Hepatocyte (in vitro differentiated cells): Measurements from ENCODE around the gene SSBP2. TPM values are rescaled to one million over a fixed set of nuclear protein-coding genes. Genes with fewer than 3 reads are reported as not detected.

Experiments
- DNase-seq: peaks from one replicate; pipeline ENCODE4 v3.0.0-alpha.2; 2016; ENCODE audit warnings: low spot score
- H2AFZ ChIP-seq: fragments of 200-600 bp; sonication (generic); 2 replicates; pipeline ENCODE4 v1.6.0; 2016; ENCODE audit warnings: antibody characterized with exemption, mild to moderate bottlenecking
- H3K27ac ChIP-seq: fragments of 200-600 bp; sonication (generic); 2 replicates; pipeline ENCODE4 v1.5.1; 2016; ENCODE audit warnings: mild to moderate bottlenecking
- H3K27me3 ChIP-seq: fragments of 200-600 bp; sonication (generic); 2 replicates; pipeline ENCODE4 v1.6.1; 2016
- H3K36me3 ChIP-seq: fragments of 200-600 bp; sonication (generic); replicated peaks from 2 replicates; pipeline ENCODE4 v1.5.1; 2016; ENCODE audit warnings: low read depth; ENCODE audit not compliant: insufficient read depth
- H3K4me1 ChIP-seq: fragments of 200-600 bp; sonication (generic); 2 replicates; pipeline ENCODE4 v1.5.1; 2016; ENCODE audit warnings: mild to moderate bottlenecking, moderate library complexity; ENCODE audit not compliant: insufficient read depth
- H3K4me2 ChIP-seq: fragments of 200-600 bp; sonication (generic); 2 replicates; pipeline ENCODE4 v1.6.0; 2016
- H3K4me3 ChIP-seq: fragments of 200-600 bp; sonication (generic); 2 replicates; pipeline ENCODE4 v1.5.1; 2016; ENCODE audit warnings: mild to moderate bottlenecking
- H3K79me2 ChIP-seq: fragments of 200-600 bp; sonication (generic); 2 replicates; pipeline ENCODE4 v1.6.0; 2017; ENCODE audit warnings: mild to moderate bottlenecking
- H3K9me2 ChIP-seq: fragments of 200-600 bp; sonication (generic); replicated peaks from 2 replicates; pipeline ENCODE4 v1.6.0; 2017; ENCODE audit warnings: mild to moderate bottlenecking; ENCODE audit not compliant: insufficient read depth
- H3K9me3 ChIP-seq: fragments of 200-600 bp; sonication (generic); 2 replicates; pipeline ENCODE4 v1.5.1; 2016; ENCODE audit warnings: low read depth, mild to moderate bottlenecking
- H4K20me1 ChIP-seq: fragments of 200-600 bp; sonication (generic); 2 replicates; pipeline ENCODE4 v1.6.0; 2016; ENCODE audit warnings: mild to moderate bottlenecking; ENCODE audit not compliant: insufficient read depth, poor library complexity, severe bottlenecking
- CTCF ChIP-seq: fragments of 200-600 bp; sonication (generic); IDR thresholded peaks from 2 replicates; pipeline ENCODE4 v1.5.1; 2016; ENCODE audit warnings: antibody characterized with exemption, mild to moderate bottlenecking; ENCODE audit not compliant: poor library complexity
- EZH2 ChIP-seq: fragments of 200-600 bp; sonication (generic); IDR thresholded peaks from 2 replicates; pipeline ENCODE4 v1.6.1; 2016; ENCODE audit warnings: antibody characterized with exemption, mild to moderate bottlenecking, borderline replicate concordance
- EZH2phosphoT487 ChIP-seq: fragments of 200-600 bp; sonication (generic); IDR thresholded peaks from one replicate; pipeline ENCODE4 v1.6.1; 2018; ENCODE audit warnings: antibody characterized with exemption, mild to moderate bottlenecking, low read depth, moderate library complexity; ENCODE audit not compliant: unreplicated experiment, severe bottlenecking
- WGBS: methylation state at CpG from one replicate; pipeline ENCODE4 v1.1.6; 2016; ENCODE audit warnings: low lambda C conversion rate; ENCODE audit errors: missing lambda C conversion rate; 5-methylcytosine and 5-hydroxymethylcytosine counted together
- polyA plus RNA-seq: library from polyadenylated mRNA; unstranded; fragments of >200 nt; fragmentation: Nextera tagmentation; extraction: Ambion mirVana; gene quantifications from 2 replicates; pipeline ENCODE4 v1.2.1, GENCODE V29; 2016
- total RNA-seq: library from RNA; depleted of rRNA; stranded (reverse); fragments of >200 nt; gene quantifications from 2 replicates; pipeline ENCODE4 v1.2.3, GENCODE V29; 2014

The SSBP2 gene
- total and polyA plus RNA-seq, 2 experiments from 2014 or later: 23.7 to 48.2 TPM

- no peaks in the 10 kb centered on the region for H3K36me3 ChIP-seq
- no peaks in the 10 kb centered on the region for H3K27me3 ChIP-seq
- no peaks in the 10 kb centered on the region for H3K4me1 ChIP-seq
- H3K4me3 ChIP-seq: no peak overlapping the region
- no peak for TF ChIP-seq CTCF
- no peak for TF ChIP-seq EZH2
- no peak for TF ChIP-seq EZH2phosphoT487
- 30% methylated on average over 1 of the region's 1 CpG for WGBS
- H3K9me3 ChIP-seq: no peaks in the 10 kb centered on the region
- no peaks in the 10 kb centered on the region for H3K9me2 ChIP-seq
- no peak overlapping the region for H3K4me2 ChIP-seq
- no peaks in the 10 kb centered on the region for H4K20me1 ChIP-seq
- H2AFZ ChIP-seq: no peak overlapping the region
- peak; percentile 62 for DNase-seq
- H3K79me2 ChIP-seq: no peaks in the 10 kb centered on the region
- peak overlapping the region; percentile 14 for H3K27ac ChIP-seq
Observed at GRCh38 chr5:81626524-81626923, 124.4 kb downstream of the SSBP2 start.

- no peaks in the 10 kb centered on the region for H3K9me2 ChIP-seq
Observed at GRCh38 chr5:81609810-81610375, 141.0 kb downstream of the SSBP2 start.

GRCh38 chr5:81608976-81609375, 141.9 kb downstream of the SSBP2 start:
- H3K27me3 ChIP-seq: no peaks in the 10 kb centered on the region
- no peaks in the 10 kb centered on the region for H3K9me3 ChIP-seq
- H3K9me2 ChIP-seq: no peaks in the 10 kb centered on the region
- peaks cover 4% of the 10 kb centered on the region for H4K20me1 ChIP-seq
- TF ChIP-seq CTCF (no peak), EZH2 (no peak)
- no peaks in the 10 kb centered on the region for H3K4me1 ChIP-seq
- no peak for DNase-seq
- H2AFZ ChIP-seq: no peak overlapping the region
- no peaks in the 10 kb centered on the region for H3K79me2 ChIP-seq
- 80% methylated on average over 1 of the region's 1 CpG for WGBS
- H3K36me3 ChIP-seq: no peaks in the 10 kb centered on the region
- no peak overlapping the region for H3K4me2 ChIP-seq
- H3K4me3 ChIP-seq: no peak overlapping the region
- H3K27ac ChIP-seq: no peak overlapping the region

More at GRCh38 chr5:81609810-81610375, 141.0 kb downstream of the SSBP2 start:
- no peak for DNase-seq
- TF ChIP-seq EZH2phosphoT487 (no peak), EZH2 (no peak), CTCF (no peak)
- Histone ChIP-seq H2AFZ (no peak overlapping the region), H3K27me3 (no peaks in the 10 kb centered on the region), H3K4me2 (no peak overlapping the region), H3K4me1 (no peaks in the 10 kb centered on the region), H3K36me3 (no peaks in the 10 kb centered on the region), H3K79me2 (no peaks in the 10 kb centered on the region), H4K20me1 (no peaks in the 10 kb centered on the region), H3K4me3 (no peak overlapping the region), H3K9me3 (no peaks in the 10 kb centered on the region), H3K27ac (no peak overlapping the region)
- WGBS: 93% methylated on average over 7 of the region's 7 CpGs

DNA sequence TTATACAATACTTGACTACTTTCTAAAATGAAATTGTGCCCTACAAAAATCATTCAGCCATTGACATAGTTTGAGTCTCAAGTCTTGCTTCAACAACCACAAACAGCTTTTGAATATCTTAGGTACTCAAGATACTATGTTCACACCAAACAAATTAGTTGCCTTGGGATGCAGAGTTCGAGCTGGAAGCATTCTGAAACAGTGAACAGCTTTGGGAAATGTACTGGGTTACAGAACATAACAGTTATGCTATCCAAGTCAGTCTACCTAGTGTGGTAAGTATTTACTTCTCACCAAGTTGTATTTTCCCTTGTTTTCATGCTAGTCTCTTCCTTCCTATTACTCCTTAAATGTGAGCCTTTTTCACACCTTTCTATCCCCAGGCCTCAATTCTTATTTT, 143.2 kb downstream of the SSBP2 start:
- WGBS: 96% methylated on average over 1 of the region's 1 CpG
- no peak for DNase-seq
- H3K4me2 ChIP-seq: no peak overlapping the region

More for the DNA sequence above, 143.2 kb downstream of the SSBP2 start:
- Histone ChIP-seq H3K27me3 (no peaks in the 10 kb centered on the region), H3K79me2 (no peaks in the 10 kb centered on the region), H3K9me2 (no peaks in the 10 kb centered on the region), H3K36me3 (no peaks in the 10 kb centered on the region), H3K27ac (no peak overlapping the region), H3K4me1 (no peaks in the 10 kb centered on the region), H4K20me1 (peaks cover 4% of the 10 kb centered on the region), H2AFZ (no peak overlapping the region), H3K9me3 (no peaks in the 10 kb centered on the region), H3K4me3 (no peak overlapping the region)
- TF ChIP-seq EZH2phosphoT487 (no peak), CTCF (no peak), EZH2 (no peak)
